ENCODE results near the gene NDUFB7. TPM values are rescaled to one million over a fixed set of nuclear protein-coding genes. Genes with fewer than 3 reads are reported as not detected.

Gene NDUFB7
- total RNA-seq, 1 experiment from 2014 or later = 155 TPM

- H2AK5ac ChIP-seq (ENCODE audit: insufficient read length, low read length) = no peak overlapping the region
- H3K23ac ChIP-seq (ENCODE audit: insufficient read length, low read depth, low read length) = no peak overlapping the region
- H3K27ac ChIP-seq (ENCODE audit: insufficient read length, low read depth, low read length) = no peak overlapping the region
- no peak for TF ChIP-seq CTCF (conservative IDR thresholded peaks at IDR 0.05)
- no peaks in the 10 kb centered on the region for H3K9me3 ChIP-seq (ENCODE audit: control insufficient read depth, low read depth, low read length)
- no peaks in the 10 kb centered on the region for H4K20me1 ChIP-seq (ENCODE audit: control insufficient read depth, insufficient read depth, insufficient read length)
- no peak overlapping the region for H2BK120ac ChIP-seq (ENCODE audit: low read depth, low read length, poor library complexity, severe bottlenecking)
- peak overlapping the region; percentile 88 for H3K4me2 ChIP-seq (ENCODE audit: insufficient read depth, insufficient read length, low read length)
- H3K79me2 ChIP-seq (ENCODE audit: insufficient read depth, low read length) = peaks cover 14% of the 10 kb centered on the region; the same call in 1 of the 2 replicates
- no peak overlapping the region for H2BK15ac ChIP-seq (ENCODE audit: low read depth, low read length)
- no peak for DNase-seq
- no peak overlapping the region for H3T11ph ChIP-seq (ENCODE audit: low read length)
- no peak overlapping the region for H3K14ac ChIP-seq (ENCODE audit: insufficient read depth, low read length)
- H2BK5ac ChIP-seq (ENCODE audit: insufficient read length, low read length) = no peak overlapping the region
- peaks cover 1% of the 10 kb centered on the region; the same call in 1 of the 2 replicates for H3K27me3 Mint-ChIP-seq (ENCODE audit: low read depth)
- no peak overlapping the region for H2BK20ac ChIP-seq (ENCODE audit: low read depth, low read length, poor library complexity, severe bottlenecking)
- no peak overlapping the region for H3K4ac ChIP-seq (ENCODE audit: low read depth, low read length)
- no peak overlapping the region for H4K5ac ChIP-seq (ENCODE audit: insufficient read length, low read depth, low read length)
- H3K4me1 ChIP-seq (ENCODE audit: insufficient read depth, low read length) = no peaks in the 10 kb centered on the region
- no peak overlapping the region for H4K8ac ChIP-seq (replicated peaks; ENCODE audit: insufficient read length, low read depth, low read length)
- H3K18ac ChIP-seq (ENCODE audit: insufficient read length, low read depth, low read length) = no peak overlapping the region
- peaks cover 9% of the 10 kb centered on the region for H3K23me2 ChIP-seq (ENCODE audit: insufficient read length, low read depth, low read length, poor library complexity, severe bottlenecking)
- peak overlapping the region; percentile 80 for H3K9ac ChIP-seq (ENCODE audit: extremely low read depth, insufficient read length, low read length)
- H3K27ac Mint-ChIP-seq = peak overlapping the region; percentile 59 to 82 (median 72); a peak in 5 of 7 replicates
- H4K91ac ChIP-seq (ENCODE audit: insufficient read length, low read depth, low read length) = no peak overlapping the region
- no peaks in the 10 kb centered on the region for H3K27me3 ChIP-seq (ENCODE audit: insufficient read depth, low read length)
- no peaks in the 10 kb centered on the region for H3K9me3 Mint-ChIP-seq
- H3K36me3 Mint-ChIP-seq (ENCODE audit: insufficient read depth in 1 of 3, low read depth in 3 of 3) = peaks cover 27 to 36% (median 32%) of the 10 kb centered on the region in 3 experiments; a peak in 6 of 7 replicates
- H3K79me1 ChIP-seq (ENCODE audit: insufficient read depth, low read depth, low read length, poor library complexity, severe bottlenecking) = peaks cover 9% of the 10 kb centered on the region
- peaks cover 26 to 31% of the 10 kb centered on the region in 2 experiments for H3K4me1 Mint-ChIP-seq
- H2BK12ac ChIP-seq (ENCODE audit: insufficient read length, low read depth, low read length) = no peak overlapping the region
- H3K56ac ChIP-seq (ENCODE audit: insufficient read length, low read depth, low read length) = no peak overlapping the region
- H2AFZ ChIP-seq (ENCODE audit: low read length) = no peak overlapping the region
- no CpG with 5 or more reads among the region's 22 CpGs for WGBS (ENCODE audit: extremely low coverage, insufficient read length, low lambda C conversion rate)
- H3K4me3 Mint-ChIP-seq = peak overlapping the region; percentile 91 to 94
These were observed 55.0 kb downstream of the NDUFB7 start for GRCh38 chr19:14516746-14517438.

Small RNA genes lying within 50 kb of the gene (microRNA-seq; reads per million reads assigned to microRNA genes)
- not detected for gene MIR639 (ENCODE audit: borderline microRNAs expressed)

Other genes starting within 250 kb of the NDUFB7 start
- 0.96 and 0.97 TPM in 2 replicates for gene ADGRE5, start 190.6 kb downstream of the NDUFB7 start, total RNA-seq (2021)
- gene DDX39A, start 152.7 kb downstream of the NDUFB7 start, total RNA-seq (2021) = 137 and 145 TPM in 2 replicates
- gene PKN1, start 138.8 kb downstream of the NDUFB7 start, total RNA-seq (2021) = 149 and 159 TPM in 2 replicates
- gene PTGER1, start 96.7 kb downstream of the NDUFB7 start, total RNA-seq (2021) = 0.63 and 0.66 TPM in 2 replicates
- gene GIPC1, start 75.9 kb downstream of the NDUFB7 start, total RNA-seq (2021) = 70.6 and 75.0 TPM in 2 replicates
- 77.7 and 87.0 TPM in 2 replicates for gene DNAJB1, start 53.7 kb downstream of the NDUFB7 start, total RNA-seq (2021)
- gene TECR, start 42.5 kb downstream of the NDUFB7 start, total RNA-seq (2021) = 162 and 164 TPM in 2 replicates
- not detected in 2 replicates for gene CLEC17A, start 11.0 kb upstream of the NDUFB7 start, total RNA-seq (2021)
- not detected in 2 replicates for gene ADGRE3, start 102.8 kb upstream of the NDUFB7 start, total RNA-seq (2021)
- 6.0 and 7.9 TPM in 2 replicates for gene ZNF333, start 118.0 kb upstream of the NDUFB7 start, total RNA-seq (2021)
- gene ADGRE2, start 206.5 kb upstream of the NDUFB7 start, total RNA-seq (2021) = 1.2 and 1.4 TPM in 2 replicates